ENCODE data around the gene PACRGL. TPM values are rescaled to one million over a fixed set of nuclear protein-coding genes. Genes with fewer than 3 reads are reported as not detected.

The PACRGL gene
- 15.4 and 19.2 TPM in 2 replicates for polyA plus RNA-seq

GRCh38 chr4:20700007-20700761, at the start of gene PACRGL:
Gene PACRGL (plus strand): TSS chr4:20700458. CDS start chr4:20704482, 4,024 bp downstream.

